Measurements from ENCODE around the gene FCHSD2.
"Not testable (repeated sequence)": the region's sequence is repeated elsewhere in the genome, so short reads cannot be mapped to it uniquely, and the experiment has no call there.

Gene FCHSD2

GRCh38 chr11:72834905-72835304, 307.2 kb downstream of the FCHSD2 start:
- H3K36me3 Mint-ChIP-seq (ENCODE audit: low read depth) = peaks cover 24% of the 10 kb centered on the region
- no peaks in the 10 kb centered on the region for H3K27me3 Mint-ChIP-seq
- peak overlapping the region; percentile 72 for H3K27ac Mint-ChIP-seq
- H3K9me3 Mint-ChIP-seq = no peaks in the 10 kb centered on the region
- H3K4me3 Mint-ChIP-seq = no peak overlapping the region
- peaks cover 7% of the 10 kb centered on the region for H3K4me1 Mint-ChIP-seq (ENCODE audit: low read depth)

DNA sequence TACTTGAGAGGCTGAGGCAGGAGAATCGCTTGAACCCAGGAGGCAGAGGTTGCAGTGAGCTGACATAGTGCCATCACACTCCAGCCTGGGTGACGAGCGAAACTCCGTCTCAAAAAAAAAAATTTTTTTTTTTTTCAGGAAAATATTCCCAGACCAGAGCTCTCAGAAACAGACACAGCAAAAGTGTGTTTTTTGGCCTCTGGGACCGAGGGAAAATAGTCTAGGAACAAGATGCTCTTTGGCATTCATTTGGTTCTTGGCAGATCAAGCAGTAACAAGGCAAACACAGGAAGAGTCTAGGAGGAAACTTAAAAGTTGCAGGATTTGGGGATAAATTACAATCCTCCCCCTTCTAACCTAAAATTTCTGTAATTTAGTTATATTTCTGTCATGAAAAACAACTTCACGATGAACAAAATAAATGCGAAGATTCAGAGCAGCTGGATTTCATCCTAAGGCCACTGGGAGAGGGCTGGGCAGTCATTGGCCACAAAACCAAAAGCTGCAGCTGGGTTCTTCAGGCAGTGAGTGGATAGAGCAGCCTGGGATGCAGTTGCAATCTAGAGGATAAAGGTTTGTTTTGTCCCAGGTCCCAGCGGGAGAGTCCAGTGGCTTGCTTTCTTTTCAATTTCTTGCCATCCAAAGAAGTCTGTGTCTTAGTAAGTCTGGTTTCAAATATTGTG, 308.2 kb downstream of the FCHSD2 start:
- Mint-ChIP-seq H3K27ac (peak overlapping the region; percentile 26), H3K27me3 (no peaks in the 10 kb centered on the region), H3K4me3 (no peak overlapping the region), H3K9me3 (no peaks in the 10 kb centered on the region), H3K36me3 (ENCODE audit: low read depth) (peaks cover 21% of the 10 kb centered on the region), H3K4me1 (ENCODE audit: low read depth) (peaks cover 7% of the 10 kb centered on the region)

DNA sequence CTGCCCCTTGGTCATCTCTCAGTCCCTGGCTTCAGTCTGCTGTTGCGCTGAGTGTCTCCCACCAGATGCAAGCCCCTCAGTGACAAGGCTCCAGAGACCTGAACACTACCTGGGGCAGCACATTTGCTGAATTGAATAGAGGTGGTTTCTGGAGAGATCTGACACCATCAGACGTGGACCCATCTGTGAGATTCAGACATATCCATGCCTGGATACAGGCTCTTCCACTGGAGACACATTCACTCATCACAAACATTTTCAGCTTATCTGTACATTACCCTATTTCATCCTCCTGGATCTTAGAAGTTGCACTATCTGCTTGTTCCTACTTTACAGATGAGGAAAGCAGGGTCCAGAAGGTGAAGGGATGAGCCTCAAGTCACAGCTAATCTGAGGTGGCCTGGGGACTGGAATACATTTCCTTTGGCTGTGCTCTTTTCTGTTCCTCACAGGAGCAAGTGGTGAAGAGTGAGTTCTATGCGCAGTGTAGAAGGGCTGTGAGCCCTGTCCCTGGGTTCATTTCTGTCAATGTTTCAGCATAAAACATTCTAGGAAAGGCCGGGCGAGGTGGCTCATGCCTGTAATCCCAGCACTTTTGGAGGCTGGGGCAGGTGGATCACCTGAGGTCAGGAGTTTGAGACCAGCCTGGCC, 308.9 kb downstream of the FCHSD2 start:
- Mint-ChIP-seq H3K27ac (peak overlapping the region; percentile 76), H3K4me3 (no peak overlapping the region), H3K9me3 (no peaks in the 10 kb centered on the region), H3K4me1 (ENCODE audit: low read depth) (peaks cover 7% of the 10 kb centered on the region), H3K36me3 (ENCODE audit: low read depth) (peaks cover 22% of the 10 kb centered on the region), H3K27me3 (no peaks in the 10 kb centered on the region)

DNA sequence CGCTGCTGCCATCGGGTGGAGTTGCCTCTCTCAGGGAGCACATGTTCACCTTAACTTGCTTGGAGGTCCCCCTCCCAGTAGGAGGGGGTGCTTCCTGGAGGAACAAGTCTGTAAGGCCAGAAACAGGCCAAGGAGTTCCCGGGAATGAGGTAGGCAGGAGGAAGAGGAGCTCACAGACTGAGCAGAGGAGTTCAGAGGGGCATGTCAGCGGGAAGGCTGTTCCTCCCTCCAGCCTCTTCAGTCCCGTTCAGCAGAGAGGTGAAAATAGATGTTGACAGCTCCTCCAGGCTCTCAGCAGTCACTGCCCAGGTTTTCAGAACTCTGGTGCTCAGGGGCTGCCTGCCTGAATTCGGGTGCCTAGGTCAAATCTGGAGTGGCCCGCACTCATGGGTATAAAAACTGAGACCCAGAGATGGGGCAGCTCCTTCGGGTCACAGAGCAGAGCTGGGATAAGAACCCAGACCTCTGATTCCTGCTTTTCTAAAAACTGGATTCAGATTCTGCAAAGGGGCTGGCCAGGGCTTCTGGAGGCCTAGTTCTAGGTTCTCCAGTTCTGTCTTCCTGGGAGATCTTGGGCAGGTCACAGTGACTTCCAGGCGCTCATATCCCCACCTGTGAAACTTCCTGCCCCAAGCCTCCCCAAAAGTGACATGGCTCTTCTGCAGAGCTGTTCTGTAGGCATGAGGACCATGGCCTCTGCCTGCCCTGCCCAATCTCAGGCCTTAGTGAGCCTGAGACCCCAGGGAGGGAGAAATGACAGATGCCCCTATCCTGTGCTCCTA, 309.6 kb downstream of the FCHSD2 start:
- Mint-ChIP-seq H3K4me1 (ENCODE audit: low read depth) (peaks cover 12% of the 10 kb centered on the region), H3K27ac (peak overlapping the region; percentile 76), H3K9me3 (no peaks in the 10 kb centered on the region)

GRCh38 chr11:72831521-72832300, 310.4 kb downstream of the FCHSD2 start:
- no peak overlapping the region for H3K27ac Mint-ChIP-seq
- H3K4me3 Mint-ChIP-seq = no peak overlapping the region
- H3K4me1 Mint-ChIP-seq (ENCODE audit: low read depth) = peaks cover 12% of the 10 kb centered on the region
- peaks cover 26% of the 10 kb centered on the region for H3K36me3 Mint-ChIP-seq (ENCODE audit: low read depth)
- no peaks in the 10 kb centered on the region for H3K27me3 Mint-ChIP-seq
- H3K9me3 Mint-ChIP-seq = no peaks in the 10 kb centered on the region

More for the DNA sequence above, 309.6 kb downstream of the FCHSD2 start:
- Mint-ChIP-seq H3K36me3 (ENCODE audit: low read depth) (peaks cover 26% of the 10 kb centered on the region), H3K4me3 (no peak overlapping the region), H3K27me3 (no peaks in the 10 kb centered on the region)

- H3K4me3 Mint-ChIP-seq = no peak overlapping the region
- H3K36me3 Mint-ChIP-seq (ENCODE audit: low read depth) = peaks cover 23% of the 10 kb centered on the region
- peaks cover 8% of the 10 kb centered on the region for H3K4me1 Mint-ChIP-seq (ENCODE audit: low read depth)
Measured at GRCh38 chr11:72829884-72830533, 312.1 kb downstream of the FCHSD2 start.

DNA sequence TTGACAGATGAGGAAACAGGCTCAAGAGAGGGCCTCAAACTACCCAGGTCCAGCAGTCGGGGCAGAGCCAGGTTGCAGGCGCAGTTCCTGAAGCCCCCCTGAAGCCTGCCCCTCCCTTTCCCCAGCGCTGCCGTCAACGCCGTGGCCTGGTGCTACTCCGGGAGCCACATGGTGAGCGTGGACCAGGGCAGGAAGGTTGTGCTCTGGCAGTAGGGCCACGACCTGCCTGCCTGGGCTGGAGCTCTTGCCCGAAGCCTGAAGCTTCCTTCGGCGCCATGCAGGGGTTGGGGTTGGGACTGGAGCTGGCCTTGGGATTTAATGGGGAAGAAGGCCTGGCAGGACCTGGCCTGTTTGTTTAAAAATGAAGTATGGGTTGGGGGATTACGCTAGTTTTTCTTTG, 312.9 kb downstream of the FCHSD2 start:
- Mint-ChIP-seq H3K36me3 (ENCODE audit: low read depth) (peaks cover 21% of the 10 kb centered on the region), H3K27me3 (no peaks in the 10 kb centered on the region), H3K4me1 (ENCODE audit: low read depth) (peaks cover 5% of the 10 kb centered on the region), H3K4me3 (no peak overlapping the region), H3K9me3 (no peaks in the 10 kb centered on the region), H3K27ac (no peak overlapping the region)

More at GRCh38 chr11:72829884-72830533, 312.1 kb downstream of the FCHSD2 start:
- Mint-ChIP-seq H3K9me3 (no peaks in the 10 kb centered on the region), H3K27me3 (no peaks in the 10 kb centered on the region), H3K27ac (no peak overlapping the region)

GRCh38 chr11:72828692-72829101, 313.4 kb downstream of the FCHSD2 start:
- H3K27me3 Mint-ChIP-seq = no peaks in the 10 kb centered on the region
- H3K4me1 Mint-ChIP-seq (ENCODE audit: low read depth) = peaks cover 5% of the 10 kb centered on the region
- no peak overlapping the region for H3K4me3 Mint-ChIP-seq
- peaks cover 21% of the 10 kb centered on the region for H3K36me3 Mint-ChIP-seq (ENCODE audit: low read depth)
- H3K27ac Mint-ChIP-seq = peak overlapping the region; percentile 11
- no peaks in the 10 kb centered on the region for H3K9me3 Mint-ChIP-seq

- Mint-ChIP-seq H3K36me3 (ENCODE audit: low read depth) (peaks cover 21% of the 10 kb centered on the region), H3K27ac (peak overlapping the region; percentile 80), H3K4me1 (ENCODE audit: low read depth) (peaks cover 10% of the 10 kb centered on the region), H3K9me3 (no peaks in the 10 kb centered on the region), H3K4me3 (no peak overlapping the region), H3K27me3 (no peaks in the 10 kb centered on the region)
Measured at GRCh38 chr11:72828081-72828567, 314.0 kb downstream of the FCHSD2 start.

DNA sequence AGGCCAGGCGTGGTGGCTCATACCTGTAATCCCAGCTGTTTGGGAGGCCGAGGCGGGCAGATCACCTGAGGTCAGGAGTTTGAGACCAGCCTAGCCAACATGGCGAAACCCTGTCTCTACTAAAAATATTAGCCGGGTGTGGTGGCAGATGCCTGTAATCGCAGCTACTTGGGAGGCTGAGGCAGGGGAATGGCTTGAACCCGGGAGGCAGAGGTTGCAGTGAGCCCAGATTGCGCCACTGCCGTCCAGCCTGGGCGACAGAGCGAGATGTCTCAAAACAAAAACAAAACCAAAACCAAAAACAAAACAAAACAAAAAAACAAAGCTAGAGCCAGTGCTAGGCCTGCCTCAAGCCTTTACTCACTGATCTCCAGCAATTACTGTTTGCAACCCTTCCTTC, 314.5 kb downstream of the FCHSD2 start:
- H3K27me3 Mint-ChIP-seq, H3K9me3 Mint-ChIP-seq, H3K4me3 Mint-ChIP-seq: not testable (repeated sequence)
- Mint-ChIP-seq H3K27ac (peak overlapping the region; percentile 80), H3K4me1 (ENCODE audit: low read depth) (peaks cover 14% of the 10 kb centered on the region), H3K36me3 (ENCODE audit: low read depth) (peaks cover 21% of the 10 kb centered on the region)

DNA sequence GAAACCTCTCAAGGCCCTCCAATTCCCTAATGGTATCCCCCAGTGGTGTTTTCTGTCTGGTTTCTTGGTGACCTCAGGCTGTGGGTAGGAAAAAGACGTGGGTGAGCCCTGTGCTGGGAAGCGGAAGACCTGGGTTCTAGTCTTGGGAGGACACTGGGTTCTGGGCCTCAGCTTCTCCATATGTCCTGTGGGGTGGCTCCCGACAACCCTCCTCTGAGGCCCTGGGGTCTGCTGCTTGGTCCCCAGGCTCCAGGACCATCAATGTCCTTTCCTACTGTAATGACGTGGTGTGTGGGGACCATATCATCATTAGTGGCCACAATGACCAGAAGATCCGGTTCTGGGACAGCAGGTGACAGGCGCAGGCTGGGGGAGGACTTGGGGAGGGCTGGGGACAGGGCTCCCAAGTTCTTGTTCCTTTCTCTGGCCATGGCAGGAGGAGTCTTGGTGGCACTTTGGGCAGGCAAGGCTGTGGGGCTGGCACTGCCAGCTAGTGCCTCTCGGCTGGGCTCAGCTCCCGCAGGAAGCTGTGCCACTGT, 315.1 kb downstream of the FCHSD2 start:
- H3K27me3 Mint-ChIP-seq = no peaks in the 10 kb centered on the region
- no peaks in the 10 kb centered on the region for H3K9me3 Mint-ChIP-seq
- H3K36me3 Mint-ChIP-seq (ENCODE audit: low read depth) = peaks cover 18% of the 10 kb centered on the region
- H3K4me3 Mint-ChIP-seq = no peak overlapping the region
- H3K4me1 Mint-ChIP-seq (ENCODE audit: low read depth) = peaks cover 15% of the 10 kb centered on the region
- no peak overlapping the region for H3K27ac Mint-ChIP-seq

GRCh38 chr11:72826191-72826941, 315.8 kb downstream of the FCHSD2 start:
- Mint-ChIP-seq H3K4me3 (no peak overlapping the region), H3K27ac (no peak overlapping the region), H3K27me3 (no peaks in the 10 kb centered on the region), H3K9me3 (no peaks in the 10 kb centered on the region), H3K36me3 (ENCODE audit: low read depth) (peaks cover 12% of the 10 kb centered on the region), H3K4me1 (ENCODE audit: low read depth) (peaks cover 15% of the 10 kb centered on the region)

DNA sequence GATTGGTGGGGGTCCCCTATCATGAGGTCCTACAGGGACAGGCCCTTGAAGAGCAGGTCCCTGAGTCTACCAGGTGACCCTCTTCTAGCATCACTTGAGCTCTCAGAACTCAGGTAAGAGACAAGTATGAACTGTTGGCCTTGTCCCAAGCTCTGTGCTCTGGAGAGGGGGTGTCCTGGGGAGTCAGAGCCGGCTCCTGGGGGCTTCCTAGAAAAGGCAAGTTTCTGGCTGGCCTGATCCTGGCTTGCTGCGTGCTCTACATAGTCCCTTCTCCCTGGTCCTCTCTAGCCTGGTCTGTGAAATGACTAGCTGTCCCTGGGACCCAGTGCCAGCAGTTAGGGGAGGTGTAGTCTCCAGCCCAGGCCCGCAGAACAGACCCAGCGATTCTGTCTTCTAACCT, 316.5 kb downstream of the FCHSD2 start:
- Mint-ChIP-seq H3K27ac (no peak overlapping the region), H3K4me3 (no peak overlapping the region), H3K36me3 (ENCODE audit: low read depth) (peaks cover 12% of the 10 kb centered on the region), H3K4me1 (ENCODE audit: low read depth) (peaks cover 20% of the 10 kb centered on the region), H3K9me3 (no peaks in the 10 kb centered on the region), H3K27me3 (no peaks in the 10 kb centered on the region)
